Muscle layer of colon (tissue), 2 donors: Measurements from ENCODE around the gene PTPN13.
A peak's percentile ranks its signal among the peaks of the same experiment; 100 is the strongest.

Experiments used
- H3K27ac ChIP-seq: one replicate; pipeline ENCODE4 v1.7.0; 2013; ENCODE audit warnings: low read depth, mild to moderate bottlenecking, low read length, moderate library complexity
- H3K27me3 ChIP-seq, 2 donors: one replicate each; pipeline ENCODE4 v1.7.0; 2013; ENCODE audit warnings: low read length in 2 of 2, mild to moderate bottlenecking in 2 of 2; ENCODE audit not compliant: insufficient read depth in 2 of 2, control insufficient read depth in 1 of 2
- H3K36me3 ChIP-seq: one replicate; pipeline ENCODE4 v1.7.0; 2013; ENCODE audit warnings: mild to moderate bottlenecking, low read length; ENCODE audit not compliant: insufficient read depth
- H3K4me1 ChIP-seq: one replicate; pipeline ENCODE4 v1.7.0; 2013; ENCODE audit warnings: mild to moderate bottlenecking, low read length; ENCODE audit not compliant: insufficient read depth
- H3K4me3 ChIP-seq, 2 donors: one replicate each; pipeline ENCODE4 v1.7.0; 2013; ENCODE audit warnings: low read length in 2 of 2, low read depth in 1 of 2, mild to moderate bottlenecking in 1 of 2, moderate library complexity in 1 of 2
- H3K9ac ChIP-seq: one replicate; pipeline ENCODE4 v1.7.0; 2013; ENCODE audit warnings: low read length
- H3K9me3 ChIP-seq: one replicate; pipeline ENCODE4 v1.7.0; 2013; ENCODE audit warnings: mild to moderate bottlenecking, low read length
- donor health status: abdominal sarcoma.
- donor health status: Adenocarcinoma of cecum.

PTPN13 gene

GRCh38 chr4:86593688-86594558, at the start of gene PTPN13:
Gene PTPN13 (plus strand): TSS chr4:86594315. CDS start chr4:86635257, 40,942 bp downstream.
- H3K4me1 ChIP-seq, result peaks cover 6% of the 10 kb centered on the region
- peak within 1 kb of the TSS; percentile 88 for H3K27ac ChIP-seq
- no peaks in the 10 kb centered on the region for H3K36me3 ChIP-seq
- no peaks in the 10 kb centered on the region for H3K27me3 ChIP-seq
- H3K4me3 ChIP-seq, result peak within 1 kb of the TSS; percentile 86 to 99
- H3K9me3 ChIP-seq, result no peaks in the 10 kb centered on the region
- peak within 1 kb of the TSS; percentile 64 for H3K9ac ChIP-seq

GRCh38 chr4:86547140-86547539, 47.0 kb upstream of the PTPN13 start:
- Histone ChIP-seq H3K4me3 (no peak overlapping the region), H3K27ac (no peak overlapping the region), H3K4me1 (no peaks in the 10 kb centered on the region), H3K9me3 (no peaks in the 10 kb centered on the region), H3K27me3 (no peaks in the 10 kb centered on the region), H3K9ac (no peak overlapping the region), H3K36me3 (no peaks in the 10 kb centered on the region)

GRCh38 chr4:86549163-86549788, 44.8 kb upstream of the PTPN13 start:
- Histone ChIP-seq H3K4me3 (no peak overlapping the region), H3K27me3 (no peaks in the 10 kb centered on the region), H3K36me3 (no peaks in the 10 kb centered on the region), H3K27ac (no peak overlapping the region), H3K9me3 (no peaks in the 10 kb centered on the region), H3K9ac (no peak overlapping the region), H3K4me1 (no peaks in the 10 kb centered on the region)

- Histone ChIP-seq H3K27ac (no peak overlapping the region), H3K4me3 (no peak overlapping the region), H3K36me3 (no peaks in the 10 kb centered on the region), H3K4me1 (no peaks in the 10 kb centered on the region), H3K9me3 (no peaks in the 10 kb centered on the region), H3K27me3 (no peaks in the 10 kb centered on the region), H3K9ac (no peak overlapping the region)
Observed at GRCh38 chr4:86551387-86551786, 42.7 kb upstream of the PTPN13 start.

GRCh38 chr4:86554646-86555045, 39.5 kb upstream of the PTPN13 start:
- no peaks in the 10 kb centered on the region for H3K4me1 ChIP-seq
- H3K4me3 ChIP-seq, result no peak overlapping the region
- no peaks in the 10 kb centered on the region for H3K36me3 ChIP-seq
- H3K9ac ChIP-seq, result no peak overlapping the region
- H3K9me3 ChIP-seq, result no peaks in the 10 kb centered on the region
- no peak overlapping the region for H3K27ac ChIP-seq
- H3K27me3 ChIP-seq, result no peaks in the 10 kb centered on the region

GRCh38 chr4:86556791-86557415, 37.2 kb upstream of the PTPN13 start:
- no peak overlapping the region for H3K27ac ChIP-seq
- H3K4me1 ChIP-seq, result no peaks in the 10 kb centered on the region
- no peaks in the 10 kb centered on the region for H3K9me3 ChIP-seq
- no peaks in the 10 kb centered on the region for H3K27me3 ChIP-seq
- no peak overlapping the region for H3K9ac ChIP-seq
- H3K4me3 ChIP-seq, result no peak overlapping the region
- no peaks in the 10 kb centered on the region for H3K36me3 ChIP-seq

- Histone ChIP-seq H3K27me3 (no peaks in the 10 kb centered on the region), H3K36me3 (no peaks in the 10 kb centered on the region), H3K27ac (no peak overlapping the region), H3K9me3 (no peaks in the 10 kb centered on the region), H3K4me1 (no peaks in the 10 kb centered on the region), H3K4me3 (no peak overlapping the region), H3K9ac (no peak overlapping the region)
Observed at GRCh38 chr4:86557526-86557925, 36.6 kb upstream of the PTPN13 start.

GRCh38 chr4:86558258-86558657, 35.9 kb upstream of the PTPN13 start:
- H3K4me3 ChIP-seq, result no peak overlapping the region
- no peaks in the 10 kb centered on the region for H3K27me3 ChIP-seq
- H3K9ac ChIP-seq, result no peak overlapping the region
- H3K4me1 ChIP-seq, result no peaks in the 10 kb centered on the region
- H3K9me3 ChIP-seq, result no peaks in the 10 kb centered on the region
- no peak overlapping the region for H3K27ac ChIP-seq
- no peaks in the 10 kb centered on the region for H3K36me3 ChIP-seq

- H3K27me3 ChIP-seq, result no peaks in the 10 kb centered on the region
- no peaks in the 10 kb centered on the region for H3K4me1 ChIP-seq
- no peaks in the 10 kb centered on the region for H3K9me3 ChIP-seq
- no peak overlapping the region for H3K27ac ChIP-seq
- no peaks in the 10 kb centered on the region for H3K36me3 ChIP-seq
- H3K9ac ChIP-seq, result no peak overlapping the region
- no peak overlapping the region for H3K4me3 ChIP-seq
Observed at GRCh38 chr4:86558797-86559196, 35.3 kb upstream of the PTPN13 start.

- no peaks in the 10 kb centered on the region for H3K4me1 ChIP-seq
- H3K9me3 ChIP-seq, result no peaks in the 10 kb centered on the region
- H3K27me3 ChIP-seq, result no peaks in the 10 kb centered on the region
- no peaks in the 10 kb centered on the region for H3K36me3 ChIP-seq
- no peak overlapping the region for H3K4me3 ChIP-seq
- no peak overlapping the region for H3K27ac ChIP-seq
- no peak overlapping the region for H3K9ac ChIP-seq
Observed at GRCh38 chr4:86560447-86560846, 33.7 kb upstream of the PTPN13 start.

- no peaks in the 10 kb centered on the region for H3K27me3 ChIP-seq
- H3K9me3 ChIP-seq, result no peaks in the 10 kb centered on the region
- H3K27ac ChIP-seq, result no peak overlapping the region
- H3K4me3 ChIP-seq, result no peak overlapping the region
- H3K36me3 ChIP-seq, result no peaks in the 10 kb centered on the region
- no peaks in the 10 kb centered on the region for H3K4me1 ChIP-seq
- H3K9ac ChIP-seq, result no peak overlapping the region
Observed at GRCh38 chr4:86561256-86561655, 32.9 kb upstream of the PTPN13 start.
